GM23338 (cell line): Measurements from ENCODE around the gene HERC4. TPM values are rescaled to one million over a fixed set of nuclear protein-coding genes. Genes with fewer than 3 reads are reported as not detected.

Experiments
- ATAC-seq: fragments of 200-7000 bp; cut with Tn5 transposase; 3 replicates; pipeline ENCODE4 v1.9.1; 2020
- DNase-seq: peaks from one replicate; pipeline ENCODE4 v3.0.0-alpha.2; 2015; ENCODE audit warnings: low spot score
- H2AFZ ChIP-seq: fragments of 200-600 bp; sonication (generic); 2 replicates; pipeline ENCODE4 v1.8.0; 2016; ENCODE audit warnings: antibody characterized with exemption, mild to moderate bottlenecking, moderate library complexity
- H3F3A ChIP-seq: fragments of 200-600 bp; sonication (generic); replicated peaks from 2 replicates; pipeline ENCODE4 v1.8.0; 2017; ENCODE audit warnings: antibody characterized with exemption, mixed run types, low read depth
- H3K27ac ChIP-seq: fragments of 200-600 bp; sonication (generic); 2 replicates; pipeline ENCODE4 v1.6.1; 2016; ENCODE audit warnings: low read depth
- H3K27me3 ChIP-seq: fragments of 200-600 bp; sonication (generic); 2 replicates; pipeline ENCODE4 v1.8.0; 2016; ENCODE audit warnings: mild to moderate bottlenecking, mixed run types, moderate library complexity; ENCODE audit not compliant: insufficient read depth
- H3K36me3 ChIP-seq: fragments of 200-600 bp; sonication (generic); 2 replicates; pipeline ENCODE4 v1.8.0; 2016; ENCODE audit warnings: mild to moderate bottlenecking; ENCODE audit not compliant: insufficient read depth
- H3K4me1 ChIP-seq: fragments of 200-600 bp; sonication (generic); 2 replicates; pipeline ENCODE4 v1.8.0; 2016; ENCODE audit warnings: mild to moderate bottlenecking, moderate library complexity; ENCODE audit not compliant: insufficient read depth
- H3K4me2 ChIP-seq: fragments of 200-600 bp; sonication (generic); 2 replicates; pipeline ENCODE4 v1.7.1; 2017; ENCODE audit warnings: mixed run types
- H3K4me3 ChIP-seq: fragments of 200-600 bp; sonication (generic); 2 replicates; pipeline ENCODE4 v1.6.1; 2016; ENCODE audit warnings: mixed run types
- H3K79me2 ChIP-seq: fragments of 200-600 bp; sonication (generic); replicated peaks from 2 replicates; pipeline ENCODE4 v1.8.0; 2017; ENCODE audit warnings: mild to moderate bottlenecking; ENCODE audit not compliant: insufficient read depth
- H3K9me2 ChIP-seq: fragments of 200-600 bp; sonication (generic); 2 replicates; pipeline ENCODE4 v1.8.0; 2017; ENCODE audit not compliant: insufficient read depth
- H4K20me1 ChIP-seq: fragments of 200-600 bp; sonication (generic); replicated peaks from 2 replicates; pipeline ENCODE4 v1.8.0; 2017; ENCODE audit warnings: mild to moderate bottlenecking; ENCODE audit not compliant: insufficient read depth
- H3K27ac Mint-ChIP-seq: 2 replicates; pipeline ENCODE4 v1.8.0; 2020; ENCODE audit warnings: inconsistent platforms, mild to moderate bottlenecking, moderate library complexity, mixed read lengths
- H3K27me3 Mint-ChIP-seq: 3 replicates; pipeline ENCODE4 v1.8.0; 2022; ENCODE audit warnings: low read depth, mild to moderate bottlenecking, moderate library complexity, mixed read lengths, inconsistent platforms; ENCODE audit not compliant: insufficient read depth, poor library complexity
- H3K36me3 Mint-ChIP-seq: 3 replicates; pipeline ENCODE4 v1.8.0; 2021; ENCODE audit warnings: low read depth, mild to moderate bottlenecking, inconsistent platforms, moderate library complexity, mixed read lengths
- H3K4me1 Mint-ChIP-seq: 3 replicates; pipeline ENCODE4 v1.8.0; 2020; ENCODE audit warnings: mild to moderate bottlenecking, inconsistent platforms, mixed read lengths
- H3K4me3 Mint-ChIP-seq: 3 replicates; pipeline ENCODE4 v1.8.0; 2021; ENCODE audit warnings: moderate library complexity, mild to moderate bottlenecking, inconsistent platforms, mixed read lengths
- H3K9me3 Mint-ChIP-seq: 3 replicates; pipeline ENCODE4 v1.8.0; 2020; ENCODE audit warnings: moderate library complexity, mild to moderate bottlenecking, inconsistent platforms, mixed read lengths
- JUNB ChIP-seq: IDR thresholded peaks from one replicate; pipeline ENCODE4 v1.6.1; 2016; ENCODE audit warnings: antibody characterized with exemption; ENCODE audit not compliant: unreplicated experiment
- NANOG ChIP-seq: IDR thresholded peaks from 2 replicates; pipeline ENCODE4 v1.6.1; 2016; ENCODE audit warnings: antibody characterized with exemption, borderline replicate concordance
- STAT1 ChIP-seq: IDR thresholded peaks from one replicate; pipeline ENCODE4 v1.6.1; 2016; ENCODE audit warnings: antibody characterized with exemption; ENCODE audit not compliant: unreplicated experiment
- ZNF114 ChIP-seq: fragments of 250-450 bp; sonication (Bioruptor Pico); IDR thresholded peaks from 2 replicates; pipeline ENCODE4 v1.5.0; 2020; ENCODE audit warnings: mild to moderate bottlenecking, moderate library complexity
- ZNF331 ChIP-seq: fragments of 250-450 bp; sonication (Bioruptor Pico); IDR thresholded peaks from 2 replicates; pipeline ENCODE4 v1.5.0; 2020; ENCODE audit warnings: low read depth, mild to moderate bottlenecking, moderate library complexity
- polyA plus RNA-seq: library from polyadenylated mRNA; unstranded; fragments of >200 nt; fragmentation: Nextera tagmentation; extraction: Ambion mirVana; gene quantifications from 2 replicates; pipeline ENCODE4 v1.2.1, GENCODE V29; 2016
- total RNA-seq: library from RNA; depleted of rRNA; stranded (reverse); fragments of >200 nt; shearing (Covaris generic); gene quantifications from 2 replicates; pipeline ENCODE4 v1.2.3, GENCODE V29; 2014
- TF ChIP-seq, protein P1 (sequence below): IDR thresholded peaks from 2 replicates; pipeline ENCODE4 v1.6.1; 2016; ENCODE audit warnings: antibody characterized with exemption
- TF ChIP-seq, protein P2 (sequence below): fragments of 250-450 bp; sonication (Bioruptor Pico); IDR thresholded peaks from 2 replicates; pipeline ENCODE4 v1.5.0; 2020; ENCODE audit warnings: mild to moderate bottlenecking, moderate library complexity

HERC4 gene
- total and polyA plus RNA-seq, 2 experiments from 2014 or later = 20.1 to 67.2 TPM

DNA sequence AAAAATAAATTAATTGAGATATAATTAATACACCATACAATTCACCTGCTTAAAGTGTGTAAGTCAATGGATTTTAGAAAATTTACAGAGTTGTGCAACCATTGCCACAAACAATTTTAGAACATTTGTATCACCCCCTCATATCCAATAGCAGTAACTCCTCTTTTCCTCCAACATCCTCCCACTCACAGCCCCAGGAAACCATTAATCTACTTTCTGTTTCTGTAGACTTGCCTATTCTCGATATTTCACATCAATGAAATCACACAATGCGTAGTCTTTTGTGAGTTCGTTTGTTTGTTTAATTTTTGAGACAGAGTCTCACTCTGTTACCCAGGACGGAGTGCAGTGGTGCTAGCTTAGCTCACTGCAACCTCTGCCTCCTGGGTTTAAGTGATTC, 13.7 kb upstream of the HERC4 start:
- no peaks in the 10 kb centered on the region for H3K9me2 ChIP-seq
- no peak overlapping the region for H3K4me2 ChIP-seq
- H4K20me1 ChIP-seq = no peaks in the 10 kb centered on the region
- Mint-ChIP-seq H3K9me3 (no peaks in the 10 kb centered on the region), H3K36me3 (no peaks in the 10 kb centered on the region), H3K27me3 (peaks cover 2% of the 10 kb centered on the region), H3K4me3 (no peak overlapping the region), H3K27ac (no peak overlapping the region), H3K4me1 (peaks cover 18% of the 10 kb centered on the region)
- peak overlapping the region; percentile 60; the same call in 1 of the 2 replicates for H2AFZ ChIP-seq
- TF ChIP-seq, protein P1, sequence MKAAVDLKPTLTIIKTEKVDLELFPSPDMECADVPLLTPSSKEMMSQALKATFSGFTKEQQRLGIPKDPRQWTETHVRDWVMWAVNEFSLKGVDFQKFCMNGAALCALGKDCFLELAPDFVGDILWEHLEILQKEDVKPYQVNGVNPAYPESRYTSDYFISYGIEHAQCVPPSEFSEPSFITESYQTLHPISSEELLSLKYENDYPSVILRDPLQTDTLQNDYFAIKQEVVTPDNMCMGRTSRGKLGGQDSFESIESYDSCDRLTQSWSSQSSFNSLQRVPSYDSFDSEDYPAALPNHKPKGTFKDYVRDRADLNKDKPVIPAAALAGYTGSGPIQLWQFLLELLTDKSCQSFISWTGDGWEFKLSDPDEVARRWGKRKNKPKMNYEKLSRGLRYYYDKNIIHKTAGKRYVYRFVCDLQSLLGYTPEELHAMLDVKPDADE = no peak
- TF ChIP-seq JUNB (no peak), STAT1 (no peak), NANOG (no peak), ZNF331 (no peak), ZNF114 (no peak)
- TF ChIP-seq, protein P2, sequence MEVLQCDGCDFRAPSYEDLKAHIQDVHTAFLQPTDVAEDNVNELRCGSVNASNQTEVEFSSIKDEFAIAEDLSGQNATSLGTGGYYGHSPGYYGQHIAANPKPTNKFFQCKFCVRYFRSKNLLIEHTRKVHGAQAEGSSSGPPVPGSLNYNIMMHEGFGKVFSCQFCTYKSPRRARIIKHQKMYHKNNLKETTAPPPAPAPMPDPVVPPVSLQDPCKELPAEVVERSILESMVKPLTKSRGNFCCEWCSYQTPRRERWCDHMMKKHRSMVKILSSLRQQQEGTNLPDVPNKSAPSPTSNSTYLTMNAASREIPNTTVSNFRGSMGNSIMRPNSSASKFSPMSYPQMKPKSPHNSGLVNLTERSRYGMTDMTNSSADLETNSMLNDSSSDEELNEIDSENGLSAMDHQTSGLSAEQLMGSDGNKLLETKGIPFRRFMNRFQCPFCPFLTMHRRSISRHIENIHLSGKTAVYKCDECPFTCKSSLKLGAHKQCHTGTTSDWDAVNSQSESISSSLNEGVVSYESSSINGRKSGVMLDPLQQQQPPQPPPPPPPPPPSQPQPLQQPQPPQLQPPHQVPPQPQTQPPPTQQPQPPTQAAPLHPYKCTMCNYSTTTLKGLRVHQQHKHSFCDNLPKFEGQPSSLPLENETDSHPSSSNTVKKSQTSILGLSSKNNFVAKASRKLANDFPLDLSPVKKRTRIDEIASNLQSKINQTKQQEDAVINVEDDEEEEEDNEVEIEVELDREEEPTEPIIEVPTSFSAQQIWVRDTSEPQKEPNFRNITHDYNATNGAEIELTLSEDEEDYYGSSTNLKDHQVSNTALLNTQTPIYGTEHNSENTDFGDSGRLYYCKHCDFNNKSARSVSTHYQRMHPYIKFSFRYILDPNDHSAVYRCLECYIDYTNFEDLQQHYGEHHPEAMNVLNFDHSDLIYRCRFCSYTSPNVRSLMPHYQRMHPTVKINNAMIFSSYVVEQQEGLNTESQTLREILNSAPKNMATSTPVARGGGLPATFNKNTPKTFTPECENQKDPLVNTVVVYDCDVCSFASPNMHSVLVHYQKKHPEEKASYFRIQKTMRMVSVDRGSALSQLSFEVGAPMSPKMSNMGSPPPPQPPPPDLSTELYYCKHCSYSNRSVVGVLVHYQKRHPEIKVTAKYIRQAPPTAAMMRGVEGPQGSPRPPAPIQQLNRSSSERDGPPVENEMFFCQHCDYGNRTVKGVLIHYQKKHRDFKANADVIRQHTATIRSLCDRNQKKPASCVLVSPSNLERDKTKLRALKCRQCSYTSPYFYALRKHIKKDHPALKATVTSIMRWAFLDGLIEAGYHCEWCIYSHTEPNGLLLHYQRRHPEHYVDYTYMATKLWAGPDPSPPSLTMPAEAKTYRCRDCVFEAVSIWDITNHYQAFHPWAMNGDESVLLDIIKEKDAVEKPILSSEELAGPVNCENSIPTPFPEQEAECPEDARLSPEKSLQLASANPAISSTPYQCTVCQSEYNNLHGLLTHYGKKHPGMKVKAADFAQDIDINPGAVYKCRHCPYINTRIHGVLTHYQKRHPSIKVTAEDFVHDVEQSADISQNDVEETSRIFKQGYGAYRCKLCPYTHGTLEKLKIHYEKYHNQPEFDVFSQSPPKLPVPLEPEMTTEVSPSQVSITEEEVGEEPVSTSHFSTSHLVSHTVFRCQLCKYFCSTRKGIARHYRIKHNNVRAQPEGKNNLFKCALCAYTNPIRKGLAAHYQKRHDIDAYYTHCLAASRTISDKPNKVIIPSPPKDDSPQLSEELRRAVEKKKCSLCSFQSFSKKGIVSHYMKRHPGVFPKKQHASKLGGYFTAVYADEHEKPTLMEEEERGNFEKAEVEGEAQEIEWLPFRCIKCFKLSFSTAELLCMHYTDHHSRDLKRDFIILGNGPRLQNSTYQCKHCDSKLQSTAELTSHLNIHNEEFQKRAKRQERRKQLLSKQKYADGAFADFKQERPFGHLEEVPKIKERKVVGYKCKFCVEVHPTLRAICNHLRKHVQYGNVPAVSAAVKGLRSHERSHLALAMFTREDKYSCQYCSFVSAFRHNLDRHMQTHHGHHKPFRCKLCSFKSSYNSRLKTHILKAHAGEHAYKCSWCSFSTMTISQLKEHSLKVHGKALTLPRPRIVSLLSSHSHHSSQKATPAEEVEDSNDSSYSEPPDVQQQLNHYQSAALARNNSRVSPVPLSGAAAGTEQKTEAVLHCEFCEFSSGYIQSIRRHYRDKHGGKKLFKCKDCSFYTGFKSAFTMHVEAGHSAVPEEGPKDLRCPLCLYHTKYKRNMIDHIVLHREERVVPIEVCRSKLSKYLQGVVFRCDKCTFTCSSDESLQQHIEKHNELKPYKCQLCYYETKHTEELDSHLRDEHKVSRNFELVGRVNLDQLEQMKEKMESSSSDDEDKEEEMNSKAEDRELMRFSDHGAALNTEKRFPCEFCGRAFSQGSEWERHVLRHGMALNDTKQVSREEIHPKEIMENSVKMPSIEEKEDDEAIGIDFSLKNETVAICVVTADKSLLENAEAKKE (CRISPR knock-in tag) = no peak
- DNase-seq (no peak), ATAC-seq (no peak)
- no peak overlapping the region for H3K27ac ChIP-seq
- H3K27me3 ChIP-seq = no peaks in the 10 kb centered on the region
- H3F3A ChIP-seq = no peaks in the 10 kb centered on the region
- H3K4me3 ChIP-seq = no peak overlapping the region
- H3K79me2 ChIP-seq = no peaks in the 10 kb centered on the region
- H3K4me1 ChIP-seq = peaks cover 13% of the 10 kb centered on the region
- H3K36me3 ChIP-seq = no peaks in the 10 kb centered on the region
